Uterus (tissue), 4 donors: ENCODE results near the gene SIM2. TPM values are rescaled to one million over a fixed set of nuclear protein-coding genes. Genes with fewer than 3 reads are reported as not detected.
A peak's percentile ranks its signal among the peaks of the same experiment; 100 is the strongest.
"Not testable (repeated sequence)": the region's sequence is repeated elsewhere in the genome, so short reads cannot be mapped to it uniquely, and the experiment has no call there.

ENCODE experiments used
- DNase-seq, 2 donors: peaks; one replicate each; pipeline ENCODE4 v3.0.0-alpha.2; 2019 to 2020
- H3K27ac ChIP-seq, 2 donors: fragments of 200-600 bp; sonication (generic); 1 replicate in 1 of 2; 2 replicates in 1 of 2; pipeline ENCODE4 v1.5.1; 2016 to 2018
- H3K27me3 ChIP-seq, 2 donors: fragments of 200-600 bp; sonication (generic); one replicate each; pipeline ENCODE4 v1.5.1; 2018 to 2019; ENCODE audit warnings: control low read depth in 1 of 2
- H3K36me3 ChIP-seq, 2 donors: fragments of 200-600 bp; sonication (generic); one replicate each; pipeline ENCODE4 v1.5.1; 2019; ENCODE audit warnings: control low read depth in 1 of 2
- H3K4me1 ChIP-seq, 2 donors: fragments of 200-600 bp; sonication (generic); one replicate each; pipeline ENCODE4 v1.5.1; 2018 to 2019; ENCODE audit warnings: control low read depth in 1 of 2
- H3K4me3 ChIP-seq, 2 donors: fragments of 200-600 bp; sonication (generic); 1 replicate in 1 of 2; 2 replicates in 1 of 2; pipeline ENCODE4 v1.5.1; 2018 to 2019; ENCODE audit warnings: mild to moderate bottlenecking in 1 of 2
- H3K9me3 ChIP-seq, 2 donors: fragments of 200-600 bp; sonication (generic); one replicate each; pipeline ENCODE4 v1.5.1; 2019; ENCODE audit warnings: control low read depth in 1 of 2
- CTCF ChIP-seq, 4 experiments: fragments of 200-600 bp in 2 of 4; fragments of 450-650 bp in 2 of 4; sonication (generic) in 2 of 4; IDR thresholded peaks; one replicate each; pipeline ENCODE4 v1.5.1; 2016 to 2019; ENCODE audit warnings: antibody characterized with exemption in 4 of 4, mild to moderate bottlenecking in 2 of 4, moderate library complexity in 1 of 4
- POLR2A ChIP-seq, 2 donors: fragments of 450-650 bp; IDR thresholded peaks; one replicate each; pipeline ENCODE4 v1.6.1; 2016; ENCODE audit warnings: antibody characterized with exemption in 2 of 2, mild to moderate bottlenecking in 1 of 2, moderate library complexity in 1 of 2
- intact Hi-C: fragments of 100-400 bp; cut with DNase I; formaldehyde crosslinking; loops from one replicate; pipeline ENCODE4 v1.15.1; 2023; ENCODE audit warnings: low total_unique reads
- total RNA-seq, 4 donors: library from RNA; depleted of rRNA in 3 of 4; stranded (reverse); fragments of >200 nt in 3 of 4; gene quantifications; one replicate each; pipeline versions ENCODE4 v1.1.0 to v1.2.4, GENCODE V29; 2014 to 2023
- donor health status: DM: yes; HTN: yes; CAD: no.

Gene SIM2
- under 1 TPM in 2 of 4 donors, not detected in 2; 0.21 to 0.59 TPM for total RNA-seq

- H3K27ac ChIP-seq: no peak within 1 kb of the TSS
- TF ChIP-seq CTCF (IDR thresholded peaks at IDR 0.05) (no peak), POLR2A (IDR thresholded peaks at IDR 0.05) (no peak)
- H3K36me3 ChIP-seq: no peaks in the 10 kb centered on the region
- H3K4me1 ChIP-seq: peaks cover 0 to 35% of the 10 kb centered on the region in 2 donors
- no peaks in the 10 kb centered on the region for H3K9me3 ChIP-seq
- H3K27me3 ChIP-seq: peaks cover 17 to 85% of the 10 kb centered on the region in 2 donors
- DNase-seq: no peak
- H3K4me3 ChIP-seq: peak within 1 kb of the TSS in 1 of 2 donors; percentile 23
- intact Hi-C loops: no loop called here
Observed at GRCh38 chr21:36698981-36699545, at the start of gene SIM2. Gene SIM2, plus strand, starts transcription at chr21:36699115. Its CDS starts 632 bp downstream, at chr21:36699747.

- TF ChIP-seq CTCF (IDR thresholded peaks at IDR 0.05): no peak
- TF ChIP-seq POLR2A (IDR thresholded peaks at IDR 0.05): no peak
- no peak overlapping the region for H3K27ac ChIP-seq
- H3K27me3 ChIP-seq: no peaks in the 10 kb centered on the region
Observed at GRCh38 chr21:36654324-36654723, 44.6 kb upstream of the SIM2 start.

GRCh38 chr21:36654796-36655325 is 44.1 kb upstream of the SIM2 start:
- H3K4me1 ChIP-seq: no peaks in the 10 kb centered on the region
- TF ChIP-seq CTCF (IDR thresholded peaks at IDR 0.05) (no peak), POLR2A (IDR thresholded peaks at IDR 0.05) (no peak)
- H3K36me3 ChIP-seq: no peaks in the 10 kb centered on the region
- no peak for DNase-seq
- no peaks in the 10 kb centered on the region for H3K9me3 ChIP-seq
- intact Hi-C loops: no loop called here
- no peaks in the 10 kb centered on the region for H3K27me3 ChIP-seq
- no peak overlapping the region for H3K4me3 ChIP-seq
- no peak overlapping the region for H3K27ac ChIP-seq

More at GRCh38 chr21:36654324-36654723, 44.6 kb upstream of the SIM2 start:
- Histone ChIP-seq H3K4me1 (no peaks in the 10 kb centered on the region), H3K4me3 (no peak overlapping the region), H3K9me3 (no peaks in the 10 kb centered on the region), H3K36me3 (no peaks in the 10 kb centered on the region)
- no peak for DNase-seq
- intact Hi-C loops: no loop called here

- Histone ChIP-seq H3K9me3 (no peaks in the 10 kb centered on the region), H3K4me1 (no peaks in the 10 kb centered on the region), H3K27me3 (no peaks in the 10 kb centered on the region), H3K4me3 (no peak overlapping the region), H3K27ac (no peak overlapping the region), H3K36me3 (no peaks in the 10 kb centered on the region)
- TF ChIP-seq POLR2A (IDR thresholded peaks at IDR 0.05) (no peak), CTCF (IDR thresholded peaks at IDR 0.05) (no peak)
- DNase-seq: no peak
- intact Hi-C loops: no loop called here
Observed at GRCh38 chr21:36656138-36656537, 42.8 kb upstream of the SIM2 start.

GRCh38 chr21:36657290-36657689 is 41.6 kb upstream of the SIM2 start:
- H3K4me1 ChIP-seq, H3K27ac ChIP-seq, H3K27me3 ChIP-seq, H3K36me3 ChIP-seq, H3K9me3 ChIP-seq, H3K4me3 ChIP-seq, intact Hi-C loops, DNase-seq: not testable (repeated sequence)
